ENCODE data around the gene HSPB8. TPM values are rescaled to one million over a fixed set of nuclear protein-coding genes. Genes with fewer than 3 reads are reported as not detected.

The HSPB8 gene
- total and polyA plus RNA-seq, 4 donors, result 0.56 to 1.8 (median 1.1) TPM

DNA sequence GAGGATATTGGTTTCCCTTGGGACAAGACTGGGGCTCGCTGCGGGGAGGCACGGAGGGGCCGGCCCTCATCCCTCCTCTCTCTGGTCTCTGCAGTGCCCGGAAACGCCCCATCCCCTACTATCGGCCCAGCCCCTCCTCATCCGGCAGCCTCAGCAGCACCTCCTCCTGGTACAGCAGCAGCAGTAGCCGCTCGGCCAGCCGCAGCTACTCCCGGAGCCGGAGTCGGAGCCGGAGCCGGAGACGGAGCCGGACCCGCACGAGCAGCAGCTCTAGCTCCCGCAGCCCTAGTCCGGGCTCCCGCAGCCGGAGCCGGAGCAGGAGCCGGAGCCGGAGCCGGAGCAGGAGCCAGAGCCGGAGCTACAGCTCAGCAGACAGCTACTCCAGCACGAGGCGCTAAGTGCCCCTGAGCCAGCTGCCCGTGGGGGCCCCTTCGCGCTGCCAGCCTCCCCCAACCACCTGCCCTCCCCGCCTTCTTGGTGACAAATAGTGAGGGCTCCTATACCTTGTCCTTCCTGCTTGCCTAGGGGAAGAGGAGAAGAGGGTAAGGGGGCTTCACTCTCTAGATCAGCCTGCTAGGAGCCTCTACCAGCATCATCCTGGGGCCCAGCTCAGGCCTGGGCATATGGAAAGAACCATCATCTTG, 22.2 kb upstream of the HSPB8 start:
- H3K9ac ChIP-seq (ENCODE audit: low read depth in 1 of 2, low read length in 2 of 2), result no peak overlapping the region
- no peak for DNase-seq (ENCODE audit: low spot score)
- 79% methylated on average over 35 of the region's 35 CpGs for WGBS

DNA sequence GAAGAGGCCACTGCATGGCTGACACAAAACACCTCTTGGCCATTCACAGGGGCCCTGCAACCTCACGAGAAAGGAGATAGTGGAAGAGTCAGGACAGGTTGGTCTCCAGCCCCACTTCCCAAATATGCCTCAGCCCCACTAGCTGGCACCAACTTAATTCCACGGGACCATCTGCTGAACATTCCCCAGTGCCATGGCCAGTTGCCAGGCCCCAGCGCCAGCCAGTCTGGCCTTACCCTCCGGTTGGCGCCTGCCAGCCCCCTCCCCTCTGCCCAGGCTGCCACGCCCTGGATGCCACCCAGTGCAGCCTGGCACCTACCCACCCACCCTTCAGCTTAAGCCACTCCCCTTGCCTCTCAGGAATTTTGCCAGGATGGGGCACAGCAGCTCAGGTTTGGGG, 21.2 kb upstream of the HSPB8 start:
- H3K36me3 ChIP-seq (ENCODE audit: control insufficient read depth in 4 of 4, insufficient read depth in 3 of 4, low read depth in 1 of 4, low read length in 3 of 4), result no peaks in the 10 kb centered on the region
- H3K27ac ChIP-seq (ENCODE audit: low read depth in 1 of 2, low read length in 2 of 2), result no peak overlapping the region
- WGBS, result 84% methylated on average over 6 of the region's 6 CpGs
- DNase-seq (ENCODE audit: low spot score), result no peak
- H3K9me3 ChIP-seq (ENCODE audit: control insufficient read depth in 4 of 4, low read length in 3 of 4), result no peaks in the 10 kb centered on the region
- H3K4me1 ChIP-seq (ENCODE audit: control insufficient read depth in 4 of 4, insufficient read depth in 4 of 4, low read length in 3 of 4), result no peaks in the 10 kb centered on the region
- H3K4me3 ChIP-seq (ENCODE audit: low read depth in 1 of 3, low read length in 3 of 3), result no peak overlapping the region
- H3K9ac ChIP-seq (ENCODE audit: low read depth in 1 of 2, low read length in 2 of 2), result no peak overlapping the region
- TF ChIP-seq, protein P1, sequence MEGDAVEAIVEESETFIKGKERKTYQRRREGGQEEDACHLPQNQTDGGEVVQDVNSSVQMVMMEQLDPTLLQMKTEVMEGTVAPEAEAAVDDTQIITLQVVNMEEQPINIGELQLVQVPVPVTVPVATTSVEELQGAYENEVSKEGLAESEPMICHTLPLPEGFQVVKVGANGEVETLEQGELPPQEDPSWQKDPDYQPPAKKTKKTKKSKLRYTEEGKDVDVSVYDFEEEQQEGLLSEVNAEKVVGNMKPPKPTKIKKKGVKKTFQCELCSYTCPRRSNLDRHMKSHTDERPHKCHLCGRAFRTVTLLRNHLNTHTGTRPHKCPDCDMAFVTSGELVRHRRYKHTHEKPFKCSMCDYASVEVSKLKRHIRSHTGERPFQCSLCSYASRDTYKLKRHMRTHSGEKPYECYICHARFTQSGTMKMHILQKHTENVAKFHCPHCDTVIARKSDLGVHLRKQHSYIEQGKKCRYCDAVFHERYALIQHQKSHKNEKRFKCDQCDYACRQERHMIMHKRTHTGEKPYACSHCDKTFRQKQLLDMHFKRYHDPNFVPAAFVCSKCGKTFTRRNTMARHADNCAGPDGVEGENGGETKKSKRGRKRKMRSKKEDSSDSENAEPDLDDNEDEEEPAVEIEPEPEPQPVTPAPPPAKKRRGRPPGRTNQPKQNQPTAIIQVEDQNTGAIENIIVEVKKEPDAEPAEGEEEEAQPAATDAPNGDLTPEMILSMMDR (IDR thresholded peaks at IDR 0.05; ENCODE audit: low read depth, low read length, missing input control), result no peak
- TF ChIP-seq NR2F2 (IDR thresholded peaks at IDR 0.05), result no peak
- H3K27me3 ChIP-seq (ENCODE audit: control insufficient read depth in 4 of 4, insufficient read depth in 4 of 4, low read length in 3 of 4), result peaks cover 0 to 4% (median 0%) of the 10 kb centered on the region in 4 donors

More for the DNA sequence above, 22.2 kb upstream of the HSPB8 start:
- peaks cover 0 to 4% (median 0%) of the 10 kb centered on the region in 4 donors for H3K27me3 ChIP-seq (ENCODE audit: control insufficient read depth in 4 of 4, insufficient read depth in 4 of 4, low read length in 3 of 4)
- H3K36me3 ChIP-seq (ENCODE audit: control insufficient read depth in 4 of 4, insufficient read depth in 3 of 4, low read depth in 1 of 4, low read length in 3 of 4), result no peaks in the 10 kb centered on the region
- peaks cover 0 to 3% (median 1%) of the 10 kb centered on the region in 4 donors for H3K9me3 ChIP-seq (ENCODE audit: control insufficient read depth in 4 of 4, low read length in 3 of 4)
- H3K27ac ChIP-seq (ENCODE audit: low read depth in 1 of 2, low read length in 2 of 2), result no peak overlapping the region
- no peak overlapping the region for H3K4me3 ChIP-seq (ENCODE audit: low read depth in 1 of 3, low read length in 3 of 3)
- TF ChIP-seq, protein P2, sequence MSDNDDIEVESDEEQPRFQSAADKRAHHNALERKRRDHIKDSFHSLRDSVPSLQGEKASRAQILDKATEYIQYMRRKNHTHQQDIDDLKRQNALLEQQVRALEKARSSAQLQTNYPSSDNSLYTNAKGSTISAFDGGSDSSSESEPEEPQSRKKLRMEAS (IDR thresholded peaks at IDR 0.05), result no peak
- TF ChIP-seq FOXA1 (IDR thresholded peaks at IDR 0.05) (no peak), YY1 (IDR thresholded peaks at IDR 0.05) (no peak), GABPA (IDR thresholded peaks at IDR 0.05 in 1 of 2, conservative IDR thresholded peaks at IDR 0.05 in 1 of 2) (no peak), EGR1 (IDR thresholded peaks at IDR 0.05; ENCODE audit: low read depth in 2 of 2) (no peak), FOXA2 (IDR thresholded peaks at IDR 0.05) (no peak)
- TF ChIP-seq, protein P1 (IDR thresholded peaks at IDR 0.05; ENCODE audit: low read depth, low read length, missing input control), result no peak
- TF ChIP-seq, protein P3, sequence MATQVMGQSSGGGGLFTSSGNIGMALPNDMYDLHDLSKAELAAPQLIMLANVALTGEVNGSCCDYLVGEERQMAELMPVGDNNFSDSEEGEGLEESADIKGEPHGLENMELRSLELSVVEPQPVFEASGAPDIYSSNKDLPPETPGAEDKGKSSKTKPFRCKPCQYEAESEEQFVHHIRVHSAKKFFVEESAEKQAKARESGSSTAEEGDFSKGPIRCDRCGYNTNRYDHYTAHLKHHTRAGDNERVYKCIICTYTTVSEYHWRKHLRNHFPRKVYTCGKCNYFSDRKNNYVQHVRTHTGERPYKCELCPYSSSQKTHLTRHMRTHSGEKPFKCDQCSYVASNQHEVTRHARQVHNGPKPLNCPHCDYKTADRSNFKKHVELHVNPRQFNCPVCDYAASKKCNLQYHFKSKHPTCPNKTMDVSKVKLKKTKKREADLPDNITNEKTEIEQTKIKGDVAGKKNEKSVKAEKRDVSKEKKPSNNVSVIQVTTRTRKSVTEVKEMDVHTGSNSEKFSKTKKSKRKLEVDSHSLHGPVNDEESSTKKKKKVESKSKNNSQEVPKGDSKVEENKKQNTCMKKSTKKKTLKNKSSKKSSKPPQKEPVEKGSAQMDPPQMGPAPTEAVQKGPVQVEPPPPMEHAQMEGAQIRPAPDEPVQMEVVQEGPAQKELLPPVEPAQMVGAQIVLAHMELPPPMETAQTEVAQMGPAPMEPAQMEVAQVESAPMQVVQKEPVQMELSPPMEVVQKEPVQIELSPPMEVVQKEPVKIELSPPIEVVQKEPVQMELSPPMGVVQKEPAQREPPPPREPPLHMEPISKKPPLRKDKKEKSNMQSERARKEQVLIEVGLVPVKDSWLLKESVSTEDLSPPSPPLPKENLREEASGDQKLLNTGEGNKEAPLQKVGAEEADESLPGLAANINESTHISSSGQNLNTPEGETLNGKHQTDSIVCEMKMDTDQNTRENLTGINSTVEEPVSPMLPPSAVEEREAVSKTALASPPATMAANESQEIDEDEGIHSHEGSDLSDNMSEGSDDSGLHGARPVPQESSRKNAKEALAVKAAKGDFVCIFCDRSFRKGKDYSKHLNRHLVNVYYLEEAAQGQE (IDR thresholded peaks at IDR 0.05), result no peak
- TF ChIP-seq, protein P4, sequence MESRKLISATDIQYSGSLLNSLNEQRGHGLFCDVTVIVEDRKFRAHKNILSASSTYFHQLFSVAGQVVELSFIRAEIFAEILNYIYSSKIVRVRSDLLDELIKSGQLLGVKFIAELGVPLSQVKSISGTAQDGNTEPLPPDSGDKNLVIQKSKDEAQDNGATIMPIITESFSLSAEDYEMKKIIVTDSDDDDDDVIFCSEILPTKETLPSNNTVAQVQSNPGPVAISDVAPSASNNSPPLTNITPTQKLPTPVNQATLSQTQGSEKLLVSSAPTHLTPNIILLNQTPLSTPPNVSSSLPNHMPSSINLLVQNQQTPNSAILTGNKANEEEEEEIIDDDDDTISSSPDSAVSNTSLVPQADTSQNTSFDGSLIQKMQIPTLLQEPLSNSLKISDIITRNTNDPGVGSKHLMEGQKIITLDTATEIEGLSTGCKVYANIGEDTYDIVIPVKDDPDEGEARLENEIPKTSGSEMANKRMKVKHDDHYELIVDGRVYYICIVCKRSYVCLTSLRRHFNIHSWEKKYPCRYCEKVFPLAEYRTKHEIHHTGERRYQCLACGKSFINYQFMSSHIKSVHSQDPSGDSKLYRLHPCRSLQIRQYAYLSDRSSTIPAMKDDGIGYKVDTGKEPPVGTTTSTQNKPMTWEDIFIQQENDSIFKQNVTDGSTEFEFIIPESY (IDR thresholded peaks at IDR 0.05), result no peak
- no peaks in the 10 kb centered on the region for H3K4me1 ChIP-seq (ENCODE audit: control insufficient read depth in 4 of 4, insufficient read depth in 4 of 4, low read length in 3 of 4)

Data from liver (tissue), 9 donors.